SW 1271 (cell line): ENCODE measurements around the gene GAGE12D.
"Not testable (repeated sequence)": the region's sequence is repeated elsewhere in the genome, so short reads cannot be mapped to it uniquely, and the experiment has no call there.

Source experiments
- DNase-seq, 2 experiments: peaks; one replicate each; lab custom pipeline; 2025; lab: John Stamatoyannopoulos, UW

GAGE12D gene

GRCh38 chrX:49541433-49541832, at the start of gene GAGE12D:
Gene GAGE12D (plus strand): TSS chrX:49541733. CDS start chrX:49542888, 1,155 bp downstream.
- DNase-seq, result not testable (repeated sequence)

- not testable (repeated sequence) for DNase-seq
Measured at GRCh38 chrX:49531877-49532276, 9.7 kb upstream of the GAGE12D start, which contains the start of gene GAGE12C. Gene GAGE12C (plus strand): TSS chrX:49532177. CDS start chrX:49533332, 1,155 bp downstream.

- not testable (repeated sequence) for DNase-seq
Measured at GRCh38 chrX:49550989-49551388, 9.5 kb downstream of the GAGE12D start, which contains the start of gene GAGE12E. Gene GAGE12E (plus strand): TSS chrX:49551289. CDS start chrX:49552444, 1,155 bp downstream.

- DNase-seq, result not testable (repeated sequence)
Measured at GRCh38 chrX:49560542-49560941, 19.0 kb downstream of the GAGE12D start, which contains the start of gene GAGE12F. Gene GAGE12F (plus strand): TSS chrX:49560842. CDS start chrX:49561997, 1,155 bp downstream.

GRCh38 chrX:49568728-49569127, 27.2 kb downstream of the GAGE12D start:
- not testable (repeated sequence) for DNase-seq

GRCh38 chrX:49569152-49569551, 27.6 kb downstream of the GAGE12D start:
- not testable (repeated sequence) for DNase-seq

- not testable (repeated sequence) for DNase-seq
Measured at GRCh38 chrX:49570100-49570499, 28.6 kb downstream of the GAGE12D start, which contains the start of gene GAGE12G. Gene GAGE12G (plus strand): TSS chrX:49570400. CDS start chrX:49571555, 1,155 bp downstream.

GRCh38 chrX:49579649-49580048, 38.1 kb downstream of the GAGE12D start, which contains the start of gene GAGE12H:
Gene GAGE12H (plus strand): TSS chrX:49579949. CDS start chrX:49581104, 1,155 bp downstream.
- not testable (repeated sequence) for DNase-seq

- not testable (repeated sequence) for DNase-seq
Measured at GRCh38 chrX:49589196-49589595, 47.7 kb downstream of the GAGE12D start, which contains the start of gene GAGE2A. Gene GAGE2A (plus strand): TSS chrX:49589496. CDS start chrX:49590651, 1,155 bp downstream.

- DNase-seq, result not testable (repeated sequence)
Measured at GRCh38 chrX:49589769-49590478, 48.4 kb downstream of the GAGE12D start.

GRCh38 chrX:49590488-49590887, 49.0 kb downstream of the GAGE12D start:
- DNase-seq, result not testable (repeated sequence)
